Left colon (tissue), 2 donors: ENCODE measurements around the gene PHACTR1. TPM values are rescaled to one million over a fixed set of nuclear protein-coding genes. Genes with fewer than 3 reads are reported as not detected.
"Not testable (repeated sequence)": the region's sequence is repeated elsewhere in the genome, so short reads cannot be mapped to it uniquely, and the experiment has no call there.

ENCODE experiments used
- ATAC-seq: fragments of 200-7000 bp; cut with Tn5 transposase; one replicate; pipeline ENCODE4 v1.9.1; 2020; ENCODE audit warnings: mild to moderate bottlenecking, moderate library complexity
- DNase-seq, 2 donors: peaks; one replicate each; pipeline ENCODE4 v3.0.0-alpha.2; 2020
- intact Hi-C, 2 donors: fragments of 100-400 bp; cut with DNase I in 1 of 2; cut with micrococcal nuclease in 1 of 2; formaldehyde crosslinking; loops; one replicate each; pipeline versions ENCODE4 v1.11.2 to v1.14.0; 2022; cut with DNase I, micrococcal nuclease
- total RNA-seq, 2 donors: library from RNA; stranded (reverse); fragmentation: NEBNext Ultra II Directional; extraction: Animal tissue kit (Norgen Biotek cat#: 25700); gene quantifications; one replicate each; pipeline ENCODE4 v1.2.1, GENCODE V29; 2021
- donor health status: DM: no; HTN: no; CAD: no.
- donor health status: DM: yes; HTN: yes; CAD: no.

The PHACTR1 gene
- total RNA-seq, 2 donors from 2014 or later: 1.5 to 3.7 TPM

DNA sequence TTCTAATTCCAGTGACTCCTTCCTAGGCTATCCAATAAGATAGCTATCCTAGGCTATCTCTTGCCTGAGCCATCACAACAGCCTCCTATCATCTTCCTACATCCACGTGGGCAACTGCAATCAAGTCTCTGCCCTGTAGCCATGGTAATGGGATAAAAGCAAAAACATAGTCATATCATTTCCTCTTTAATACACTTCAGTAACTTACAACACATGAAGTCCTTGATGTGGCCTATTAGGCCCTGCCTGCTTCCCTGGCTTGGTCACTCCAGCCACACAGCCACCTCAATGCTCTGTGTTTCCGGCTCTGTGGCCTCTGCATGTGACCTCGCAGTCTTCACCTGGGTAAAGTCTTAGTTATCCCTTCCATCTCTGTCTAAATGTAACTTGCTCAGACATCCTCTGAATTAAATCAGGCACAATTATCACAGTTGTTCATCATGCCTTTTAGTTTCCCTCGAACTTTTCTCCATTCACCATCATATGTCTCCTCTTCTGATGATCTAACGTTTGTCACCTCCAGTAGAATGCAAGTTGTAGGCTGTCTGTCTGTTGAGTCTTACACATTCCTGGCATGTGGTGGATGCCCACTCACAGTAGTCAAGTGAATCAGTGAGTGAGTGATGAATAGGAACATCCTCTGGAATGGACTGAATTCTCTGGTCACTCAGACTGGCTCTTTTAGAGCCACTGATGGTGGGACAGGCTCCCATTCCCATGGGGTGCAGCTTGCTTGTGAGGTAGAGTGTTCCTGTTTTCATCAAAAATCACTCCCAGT lies 382.4 kb downstream of the PHACTR1 start:
- DNase-seq (no peak), ATAC-seq (no peak)
- intact Hi-C loops: no loop called here

DNA sequence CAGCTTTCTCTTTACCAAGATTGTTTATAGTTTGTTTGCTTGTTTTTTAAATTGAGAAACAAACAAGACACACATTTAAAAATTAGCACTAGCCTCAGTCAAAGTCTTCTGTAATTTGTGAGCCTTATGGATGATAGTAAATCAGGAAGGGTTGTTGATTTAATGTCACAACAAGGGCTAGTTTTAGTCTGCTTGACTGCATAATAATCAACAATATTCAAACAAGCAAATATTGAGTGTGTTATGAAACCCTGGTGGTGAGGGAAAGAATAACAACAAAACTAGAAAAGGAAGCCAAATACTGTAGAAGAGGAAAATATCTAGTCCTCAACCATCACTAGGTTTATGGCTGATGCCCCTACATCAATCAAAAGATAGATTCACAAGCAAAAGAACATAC lies 383.2 kb downstream of the PHACTR1 start:
- DNase-seq: no peak
- intact Hi-C loops: no loop called here

DNA sequence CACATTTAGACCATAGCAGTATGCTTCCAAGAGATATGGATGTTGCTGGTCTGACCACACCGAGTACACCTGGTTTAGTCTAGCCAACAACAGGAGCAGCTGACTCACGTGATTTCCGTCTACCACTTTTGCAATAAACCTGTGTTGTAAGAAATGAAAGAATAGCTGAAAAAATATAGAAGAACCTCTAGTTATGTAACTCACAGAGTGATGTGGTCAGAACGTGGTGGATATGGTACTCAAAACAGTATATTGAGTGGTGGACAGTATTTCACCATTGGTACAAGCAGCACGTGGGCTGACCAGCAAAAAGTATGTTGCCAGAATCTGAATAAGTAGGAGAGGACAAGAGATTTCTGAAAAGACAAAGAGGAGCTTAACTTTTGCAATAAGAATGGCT lies 384.8 kb downstream of the PHACTR1 start:
- ATAC-seq (no peak), DNase-seq (no peak)
- intact Hi-C loops: no loop called here

More for the DNA sequence above, 383.2 kb downstream of the PHACTR1 start:
- ATAC-seq: no peak

- no peak for DNase-seq
- no peak for ATAC-seq
- intact Hi-C loops: no loop called here
These were observed 385.4 kb downstream of the PHACTR1 start for GRCh38 chr6:13101985-13102384.

DNA sequence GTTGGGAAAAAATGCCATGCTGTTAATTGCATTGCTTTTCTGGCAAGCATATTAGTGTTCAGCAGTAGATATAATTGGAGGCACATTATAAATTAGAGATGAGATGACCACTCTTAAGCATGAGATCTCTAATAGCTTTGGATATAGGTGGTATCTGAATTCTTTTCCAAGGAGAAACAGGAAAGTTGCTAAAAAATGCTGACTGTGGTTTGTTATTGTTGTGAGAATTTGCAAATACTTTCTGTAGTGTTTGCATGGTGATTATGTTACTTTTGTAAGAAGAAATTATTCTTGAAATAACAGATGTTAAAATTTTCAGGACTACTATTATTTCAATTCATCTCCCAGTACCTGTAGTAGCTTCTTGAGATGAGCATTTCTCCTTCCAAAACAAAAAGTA lies 386.6 kb downstream of the PHACTR1 start:
- no peak for ATAC-seq
- DNase-seq: no peak
- intact Hi-C loops: no loop called here

GRCh38 chr6:13105139-13105538 lies 388.6 kb downstream of the PHACTR1 start:
- intact Hi-C loops: no loop called here
- ATAC-seq (no peak), DNase-seq (no peak)

DNA sequence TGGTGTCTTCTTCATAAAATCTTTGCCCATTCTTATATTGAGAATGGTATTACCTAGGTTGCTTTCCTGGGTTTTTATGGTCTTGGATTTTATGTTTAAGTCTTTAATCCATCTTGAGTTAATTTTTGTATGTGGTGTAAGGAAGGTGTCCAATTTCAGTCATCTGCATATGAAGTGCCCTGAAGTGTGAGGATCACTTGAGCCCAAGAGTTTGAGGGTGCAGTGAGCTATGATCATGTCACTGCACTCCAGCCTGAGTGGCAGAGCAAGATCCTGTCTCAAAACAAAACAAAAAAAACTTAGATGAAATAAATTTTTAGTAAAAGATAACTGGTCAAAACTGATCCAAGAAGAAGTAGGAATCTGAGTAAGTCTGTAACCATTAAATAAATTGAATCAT lies 396.4 kb downstream of the PHACTR1 start:
- ATAC-seq (no peak), DNase-seq (no peak)
- intact Hi-C loops: no loop called here

- ATAC-seq (no peak), DNase-seq (no peak)
- intact Hi-C loops: no loop called here
These were observed 396.8 kb downstream of the PHACTR1 start for GRCh38 chr6:13113376-13113775.

DNA sequence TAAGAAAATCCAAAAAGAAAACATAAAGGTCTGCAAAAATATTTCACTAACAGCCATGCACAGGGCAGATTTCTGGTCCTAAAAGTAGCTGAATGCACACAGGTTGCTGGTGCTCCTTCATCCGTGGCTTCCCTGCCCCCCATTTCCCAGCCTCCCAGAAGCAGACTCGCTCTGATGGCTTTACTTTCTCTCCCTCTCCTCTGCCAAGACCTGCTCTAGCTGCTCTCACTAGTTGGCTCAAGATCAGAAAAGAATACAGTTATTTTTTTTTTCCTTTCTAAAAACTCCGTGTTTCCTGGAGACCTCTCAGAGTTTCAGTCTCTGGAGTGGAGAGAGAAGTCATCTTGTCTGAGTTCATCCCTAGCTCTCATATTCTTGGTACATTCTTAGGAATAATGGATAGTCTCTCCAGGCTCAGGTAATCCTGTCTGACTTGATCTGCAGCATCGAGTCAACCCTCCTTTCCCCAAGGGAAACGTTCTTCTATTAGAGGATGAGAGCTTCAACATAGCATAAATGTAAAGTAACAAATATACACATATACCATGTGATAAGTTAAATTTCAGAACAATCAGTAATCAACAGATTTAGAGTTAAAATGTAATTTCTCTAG lies 397.5 kb downstream of the PHACTR1 start:
- intact Hi-C loops: no loop called here
- ATAC-seq (no peak), DNase-seq (no peak)

DNA sequence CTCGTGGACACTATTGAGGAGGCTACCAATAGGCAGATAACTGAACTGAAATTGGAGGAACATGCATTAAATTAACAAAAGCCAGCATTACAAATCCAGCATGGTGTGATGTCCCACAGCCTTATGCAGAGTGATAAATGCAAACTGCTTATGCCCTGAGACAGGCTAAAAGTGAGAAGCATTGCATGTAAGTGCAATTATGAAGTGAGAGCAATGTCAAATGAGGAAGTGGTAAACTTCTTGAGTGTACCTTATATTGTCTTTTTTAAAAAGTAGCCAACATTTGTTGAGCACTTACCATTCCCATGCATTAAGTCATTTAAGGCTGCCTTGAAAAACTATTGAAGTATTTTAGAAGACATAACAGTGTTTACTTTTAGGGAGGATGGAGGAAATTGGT lies 399.6 kb downstream of the PHACTR1 start:
- intact Hi-C loops: no loop called here
- no peak for ATAC-seq
- DNase-seq: no peak

DNA sequence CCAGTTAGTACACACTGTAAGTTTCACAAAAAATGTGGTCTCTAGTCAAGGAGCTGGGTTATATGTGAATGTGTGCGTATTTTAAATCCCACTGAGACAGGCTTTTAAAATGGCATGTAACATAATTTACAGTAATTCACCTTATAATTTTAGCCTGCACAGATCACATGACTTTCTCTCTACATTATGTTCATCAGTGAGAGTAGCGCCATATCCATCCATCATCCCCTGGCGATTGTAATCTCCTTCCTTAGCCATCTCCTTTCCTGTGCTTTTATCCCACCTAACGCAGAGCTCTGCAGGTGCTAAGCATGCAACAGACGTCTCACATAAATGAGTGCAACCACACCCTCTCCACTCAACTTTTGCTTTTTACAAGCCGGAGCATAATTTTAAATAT lies 401.0 kb downstream of the PHACTR1 start:
- intact Hi-C loops: no loop called here

GRCh38 chr6:13119549-13119948 lies 403.0 kb downstream of the PHACTR1 start:
- DNase-seq: no peak
- intact Hi-C loops: no loop called here
- ATAC-seq: no peak

More for the DNA sequence above, 401.0 kb downstream of the PHACTR1 start:
- no peak for DNase-seq
- no peak for ATAC-seq

GRCh38 chr6:13120483-13121482 lies 404.2 kb downstream of the PHACTR1 start:
- no peak for ATAC-seq
- no peak for DNase-seq
- intact Hi-C loops: no loop called here

DNA sequence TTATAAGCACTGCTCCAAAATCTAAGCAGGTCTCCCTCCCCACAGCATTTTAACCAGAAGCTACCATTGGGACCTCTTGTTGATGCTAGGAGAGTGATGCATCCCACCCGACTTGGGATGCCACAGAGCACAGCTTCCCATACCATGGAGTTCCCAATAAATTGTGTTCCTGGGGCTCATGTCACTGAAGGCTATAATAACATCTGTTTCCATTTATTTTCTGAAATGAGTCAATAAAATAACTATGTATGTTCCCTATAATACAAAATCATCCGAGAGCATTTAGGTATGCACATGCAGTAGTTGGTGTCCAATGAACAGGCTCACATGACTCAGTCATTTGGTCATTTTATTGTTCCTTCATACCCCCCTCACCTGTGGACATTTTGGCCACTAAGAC lies 407.6 kb downstream of the PHACTR1 start:
- ATAC-seq: no peak
- intact Hi-C loops: no loop called here
- no peak for DNase-seq

DNA sequence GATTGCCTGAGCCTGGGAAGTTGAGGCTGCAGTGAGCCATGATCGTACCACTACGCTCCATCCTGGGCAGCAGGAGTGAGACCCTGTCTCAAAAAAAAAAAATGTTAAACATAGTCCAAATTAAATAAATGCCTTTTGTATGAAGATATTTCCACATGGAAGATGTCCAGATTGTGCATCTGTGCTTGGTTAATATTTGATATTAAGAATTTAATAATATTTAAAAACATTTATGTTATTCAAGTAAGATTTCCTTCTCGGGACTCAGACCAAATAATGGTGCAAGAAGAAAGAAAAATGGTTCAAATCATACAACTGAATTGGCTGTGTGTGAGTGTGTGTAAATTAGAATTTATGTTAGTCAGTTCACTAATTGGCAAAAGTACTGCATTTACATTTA lies 409.3 kb downstream of the PHACTR1 start:
- no peak for DNase-seq
- intact Hi-C loops: no loop called here
- ATAC-seq: no peak

- no peak for DNase-seq
- no peak for ATAC-seq
- intact Hi-C loops: no loop called here
These were observed 415.5 kb downstream of the PHACTR1 start for GRCh38 chr6:13131935-13132661.

DNA sequence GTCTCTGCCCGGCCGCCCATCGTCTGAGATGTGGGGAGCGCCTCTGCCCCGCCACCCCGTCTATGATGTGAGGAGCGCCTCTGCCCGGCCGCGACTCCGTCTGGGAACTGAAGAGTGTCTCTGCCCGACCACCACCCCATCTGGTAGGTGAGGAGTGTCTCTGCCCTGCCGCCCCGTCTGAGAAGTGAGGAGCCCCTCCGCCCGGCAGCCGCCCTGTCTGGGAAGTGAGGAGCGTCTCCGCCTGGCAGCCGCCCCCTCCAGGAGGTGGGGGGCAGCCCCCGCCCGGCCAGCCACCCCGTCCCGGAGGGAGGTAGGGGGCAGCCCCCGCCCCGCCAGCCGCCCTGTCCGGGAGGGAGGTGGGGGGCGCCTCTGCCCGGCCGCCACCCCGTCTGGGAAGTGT lies 417.3 kb downstream of the PHACTR1 start:
- intact Hi-C loops, ATAC-seq, DNase-seq: not testable (repeated sequence)

DNA sequence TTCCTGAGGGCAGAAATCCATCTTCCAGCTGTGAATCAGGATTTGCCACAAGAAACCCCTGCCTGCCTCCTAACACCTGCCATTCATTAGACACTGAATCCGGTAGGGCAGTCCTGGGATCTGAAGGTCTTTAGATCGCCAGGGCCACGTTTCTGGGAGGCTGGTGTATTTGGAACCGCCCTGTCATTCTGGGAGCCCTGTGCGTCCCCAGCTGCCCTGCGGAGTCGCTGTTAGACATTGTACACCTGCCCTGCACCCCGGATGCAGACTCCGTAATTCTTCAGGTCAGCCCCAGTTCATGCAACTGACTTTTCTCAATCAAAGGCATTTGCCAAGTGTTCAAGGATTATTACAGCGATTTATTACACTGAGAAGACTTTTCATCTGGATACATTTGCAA lies 418.6 kb downstream of the PHACTR1 start:
- ATAC-seq (no peak), DNase-seq (no peak)
- intact Hi-C loops: no loop called here

GRCh38 chr6:13139119-13139518 lies 422.6 kb downstream of the PHACTR1 start:
- DNase-seq (no peak), ATAC-seq (no peak)
- intact Hi-C loops: no loop called here
